ENCODE data around the gene TMEM247.
A peak's percentile ranks its signal among the peaks of the same experiment; 100 is the strongest.

The TMEM247 gene

GRCh38 chr2:46479265-46479664 lies at the start of gene TMEM247:
Gene TMEM247, plus strand, starts transcription at chr2:46479565.
- no peak for DNase-seq

- no peak for DNase-seq
These were observed 49.0 kb upstream of the TMEM247 start for GRCh38 chr2:46430413-46430812.

GRCh38 chr2:46430992-46431391 lies 48.4 kb upstream of the TMEM247 start:
- DNase-seq: no peak

GRCh38 chr2:46431481-46432235 lies 47.7 kb upstream of the TMEM247 start:
- DNase-seq: no peak

- no peak for DNase-seq
These were observed 44.5 kb upstream of the TMEM247 start for GRCh38 chr2:46434851-46435273.

GRCh38 chr2:46435353-46435752 lies 44.0 kb upstream of the TMEM247 start:
- no peak for DNase-seq

- DNase-seq: no peak
These were observed 43.5 kb upstream of the TMEM247 start for GRCh38 chr2:46435796-46436360.

GRCh38 chr2:46436800-46437199 lies 42.6 kb upstream of the TMEM247 start:
- no peak for DNase-seq

GRCh38 chr2:46438102-46438501 lies 41.3 kb upstream of the TMEM247 start:
- DNase-seq: no peak

- no peak for DNase-seq
These were observed 40.6 kb upstream of the TMEM247 start for GRCh38 chr2:46438794-46439193.

- DNase-seq: peak; percentile 41
These were observed 39.8 kb upstream of the TMEM247 start for GRCh38 chr2:46439582-46439981.

- DNase-seq: no peak
These were observed 37.3 kb upstream of the TMEM247 start for GRCh38 chr2:46441838-46442712.

- DNase-seq: no peak
These were observed 34.6 kb upstream of the TMEM247 start for GRCh38 chr2:46444732-46445131.

GRCh38 chr2:46445556-46445955 lies 33.8 kb upstream of the TMEM247 start:
- no peak for DNase-seq

- no peak for DNase-seq
These were observed 32.3 kb upstream of the TMEM247 start for GRCh38 chr2:46446871-46447568.

GRCh38 chr2:46447649-46448048 lies 31.7 kb upstream of the TMEM247 start:
- DNase-seq: no peak

- no peak for DNase-seq
These were observed 31.3 kb upstream of the TMEM247 start for GRCh38 chr2:46448111-46448510.

GRCh38 chr2:46448641-46449040 lies 30.7 kb upstream of the TMEM247 start:
- no peak for DNase-seq

- DNase-seq: no peak
These were observed 29.7 kb upstream of the TMEM247 start for GRCh38 chr2:46449700-46450099.

GRCh38 chr2:46451131-46451711 lies 28.1 kb upstream of the TMEM247 start:
- DNase-seq: no peak

GRCh38 chr2:46456789-46457188 lies 22.6 kb upstream of the TMEM247 start:
- no peak for DNase-seq

- DNase-seq: no peak
These were observed 20.4 kb upstream of the TMEM247 start for GRCh38 chr2:46458763-46459500.

Data from NCI-H146 (cell line).